ENCODE results near the gene MAN2C1. TPM values are rescaled to one million over a fixed set of nuclear protein-coding genes. Genes with fewer than 3 reads are reported as not detected.

MAN2C1 gene
- total and polyA plus RNA-seq, 8 donors, result 63.7 to 509 (median 109) TPM

GRCh38 chr15:75329571-75329970 is 38.8 kb downstream of the MAN2C1 start:
- Histone ChIP-seq H3K4me1 (no peaks in the 10 kb centered on the region), H3K27me3 (no peaks in the 10 kb centered on the region), H3K36me3 (no peaks in the 10 kb centered on the region), H3K27ac (no peak overlapping the region), H3K4me3 (no peak overlapping the region), H3K9me3 (no peaks in the 10 kb centered on the region)
- TF ChIP-seq, protein P1, sequence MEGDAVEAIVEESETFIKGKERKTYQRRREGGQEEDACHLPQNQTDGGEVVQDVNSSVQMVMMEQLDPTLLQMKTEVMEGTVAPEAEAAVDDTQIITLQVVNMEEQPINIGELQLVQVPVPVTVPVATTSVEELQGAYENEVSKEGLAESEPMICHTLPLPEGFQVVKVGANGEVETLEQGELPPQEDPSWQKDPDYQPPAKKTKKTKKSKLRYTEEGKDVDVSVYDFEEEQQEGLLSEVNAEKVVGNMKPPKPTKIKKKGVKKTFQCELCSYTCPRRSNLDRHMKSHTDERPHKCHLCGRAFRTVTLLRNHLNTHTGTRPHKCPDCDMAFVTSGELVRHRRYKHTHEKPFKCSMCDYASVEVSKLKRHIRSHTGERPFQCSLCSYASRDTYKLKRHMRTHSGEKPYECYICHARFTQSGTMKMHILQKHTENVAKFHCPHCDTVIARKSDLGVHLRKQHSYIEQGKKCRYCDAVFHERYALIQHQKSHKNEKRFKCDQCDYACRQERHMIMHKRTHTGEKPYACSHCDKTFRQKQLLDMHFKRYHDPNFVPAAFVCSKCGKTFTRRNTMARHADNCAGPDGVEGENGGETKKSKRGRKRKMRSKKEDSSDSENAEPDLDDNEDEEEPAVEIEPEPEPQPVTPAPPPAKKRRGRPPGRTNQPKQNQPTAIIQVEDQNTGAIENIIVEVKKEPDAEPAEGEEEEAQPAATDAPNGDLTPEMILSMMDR (IDR thresholded peaks at IDR 0.05), result no peak
- no peak for ATAC-seq
- 69 to 85% methylated on average over 2 of the region's 2 CpGs for WGBS, 2 donors
- intact Hi-C loops (cut with DNase I), result loop anchor here in 1 of 3 donors (10.0 kb wide), 1 partner anchor 105 kb away; no protein-coding TSS in a partner anchor
- no peak for FAIRE-seq
- no peak for DNase-seq

DNA sequence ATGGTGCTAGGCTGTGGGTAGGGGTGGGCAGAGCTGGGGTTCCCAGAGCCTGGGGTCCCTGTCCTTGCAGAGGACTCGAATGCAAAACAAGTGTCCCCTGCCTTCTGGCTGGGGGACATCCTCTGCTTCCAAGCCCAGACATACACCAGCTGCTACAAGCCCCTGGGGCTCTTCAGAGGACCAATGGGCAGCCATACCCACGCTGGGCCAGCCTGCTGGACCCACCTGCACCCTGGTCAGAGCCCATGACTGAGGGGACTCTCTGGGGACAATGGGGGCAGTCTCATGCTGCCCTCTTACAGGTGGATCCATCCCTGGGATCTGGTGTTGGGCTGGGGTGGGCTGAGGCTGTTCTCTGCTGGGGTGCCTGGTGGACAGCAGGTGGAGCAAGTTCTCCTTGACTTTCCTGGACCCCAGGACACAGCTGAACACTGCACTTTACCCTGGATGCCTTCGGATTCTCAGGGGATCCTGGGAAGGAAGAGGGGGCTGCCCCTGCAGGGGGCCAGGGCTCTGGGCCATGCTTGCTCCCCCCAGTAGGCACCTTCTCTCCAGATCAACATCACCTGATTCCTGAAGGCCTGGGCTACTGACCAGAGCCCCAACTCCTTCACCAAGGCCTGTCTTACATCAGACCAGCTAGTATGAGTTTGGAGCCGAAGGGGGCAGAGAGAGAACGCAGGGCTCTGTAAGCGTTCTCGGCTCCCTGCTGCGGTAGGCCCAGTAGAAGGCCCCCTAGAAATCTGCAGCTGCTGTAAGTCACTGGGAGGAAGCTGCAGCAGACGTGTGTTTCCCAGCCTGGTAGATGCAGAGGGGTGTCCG is 39.7 kb downstream of the MAN2C1 start:
- FAIRE-seq (no peak), DNase-seq (no peak), ATAC-seq (no peak)
- TF ChIP-seq, protein P1 (IDR thresholded peaks at IDR 0.05), result no peak
- H3K27me3 ChIP-seq, result no peaks in the 10 kb centered on the region
- no peak overlapping the region for H3K27ac ChIP-seq
- intact Hi-C loops (cut with DNase I), result loop anchor here in 1 of 3 donors (10.0 kb wide), 1 partner anchor 104 kb away; no protein-coding TSS in a partner anchor
- WGBS, 2 donors, result 64 to 65% methylated on average over 10 of the region's 10 CpGs
- H3K36me3 ChIP-seq, result no peaks in the 10 kb centered on the region
- no peaks in the 10 kb centered on the region for H3K9me3 ChIP-seq
- H3K4me3 ChIP-seq, result no peak overlapping the region
- H3K4me1 ChIP-seq, result no peaks in the 10 kb centered on the region

DNA sequence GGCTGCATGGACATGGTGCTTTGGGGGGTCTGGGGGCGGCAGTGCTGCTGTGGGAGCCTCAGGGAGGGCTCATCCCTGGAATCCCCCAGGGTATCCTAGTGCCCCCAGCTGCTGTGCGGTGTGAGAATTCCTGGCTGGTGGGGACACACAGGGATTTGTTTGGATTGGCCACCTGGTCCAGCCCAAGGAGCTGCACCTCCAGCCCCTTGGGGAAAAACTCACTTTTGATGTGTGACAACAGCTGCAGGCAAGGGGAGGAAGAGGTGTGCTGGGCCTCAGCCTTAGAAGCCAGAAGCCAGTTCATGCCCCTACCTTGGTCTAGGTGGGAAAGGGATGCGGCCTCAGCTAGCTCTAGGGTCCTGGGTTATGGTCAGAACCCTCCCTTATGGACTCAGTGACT is 40.9 kb downstream of the MAN2C1 start:
- Histone ChIP-seq H3K27ac (no peak overlapping the region), H3K36me3 (no peaks in the 10 kb centered on the region), H3K4me3 (no peak overlapping the region), H3K9me3 (no peaks in the 10 kb centered on the region), H3K27me3 (no peaks in the 10 kb centered on the region), H3K4me1 (no peaks in the 10 kb centered on the region)
- FAIRE-seq (no peak), DNase-seq (no peak), ATAC-seq (no peak)
- TF ChIP-seq, protein P1 (IDR thresholded peaks at IDR 0.05), result no peak
- intact Hi-C loops (cut with DNase I), result loop anchor here in 1 of 3 donors (10.0 kb wide), 1 partner anchor 103 kb away; no protein-coding TSS in a partner anchor
- 82 to 83% methylated on average over 3 of the region's 3 CpGs for WGBS, 2 donors

DNA sequence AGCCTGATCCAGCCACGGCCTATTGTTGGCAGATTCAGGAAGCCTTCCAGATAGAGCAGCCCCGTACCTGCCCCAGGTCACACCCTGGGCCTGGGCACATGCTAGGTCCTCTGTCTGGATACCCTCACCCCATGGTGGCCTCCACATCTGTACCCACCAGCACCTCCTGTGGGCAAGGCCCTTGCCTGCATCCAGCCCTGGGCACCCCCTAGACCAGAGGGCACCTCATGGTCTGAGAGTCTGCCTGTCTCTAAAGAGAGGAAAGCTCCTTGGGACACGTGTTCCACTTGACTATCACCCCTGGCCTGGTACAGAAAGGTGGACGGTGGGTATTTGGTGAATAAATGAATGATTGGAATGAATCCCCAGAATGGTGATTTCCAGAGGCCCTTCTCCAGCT is 41.4 kb downstream of the MAN2C1 start:
- intact Hi-C loops (cut with DNase I), result loop anchor here in 1 of 3 donors (10.0 kb wide), 1 partner anchor 102 kb away; no protein-coding TSS in a partner anchor
- H3K9me3 ChIP-seq, result no peaks in the 10 kb centered on the region
- TF ChIP-seq, protein P1 (IDR thresholded peaks at IDR 0.05), result no peak
- H3K36me3 ChIP-seq, result no peaks in the 10 kb centered on the region
- H3K4me3 ChIP-seq, result no peak overlapping the region
- no peaks in the 10 kb centered on the region for H3K27me3 ChIP-seq
- 74 to 91% methylated on average over 4 of the region's 4 CpGs for WGBS, 2 donors
- FAIRE-seq (no peak), ATAC-seq (no peak), DNase-seq (no peak)
- H3K4me1 ChIP-seq, result no peaks in the 10 kb centered on the region
- H3K27ac ChIP-seq, result no peak overlapping the region

- no peak for ATAC-seq
- intact Hi-C loops (cut with DNase I), result loop anchor here in 1 of 3 donors (10.0 kb wide), 1 partner anchor 101 kb away; no protein-coding TSS in a partner anchor
- Histone ChIP-seq H3K4me1 (no peaks in the 10 kb centered on the region), H3K4me3 (no peak overlapping the region), H3K27me3 (no peaks in the 10 kb centered on the region), H3K9me3 (no peaks in the 10 kb centered on the region), H3K36me3 (no peaks in the 10 kb centered on the region), H3K27ac (no peak overlapping the region)
- no peak for DNase-seq
- TF ChIP-seq, protein P1 (IDR thresholded peaks at IDR 0.05), result no peak
- WGBS, 2 donors, result 84 to 89% methylated on average over 4 of the region's 4 CpGs
- no peak for FAIRE-seq
Measured at GRCh38 chr15:75325922-75326321, 42.5 kb downstream of the MAN2C1 start.
